GM23248 (cell line): ENCODE results near the gene HLA-A.

ENCODE experiments used
- EZH2 ChIP-seq: fragments of 200-600 bp; sonication (generic); IDR thresholded peaks from 2 replicates; pipeline ENCODE4 v1.6.1; 2018; ENCODE audit warnings: antibody characterized with exemption, mild to moderate bottlenecking; ENCODE audit not compliant: insufficient read depth, poor library complexity, severe bottlenecking
- EZH2phosphoT487 ChIP-seq: fragments of 200-600 bp; sonication (generic); IDR thresholded peaks from 2 replicates; pipeline ENCODE4 v1.6.1; 2018; ENCODE audit warnings: antibody characterized with exemption, moderate library complexity, mild to moderate bottlenecking, low read depth; ENCODE audit not compliant: insufficient read depth

GRCh38 chr6:29961966-29962365 lies 19.6 kb downstream of the HLA-A start:
- TF ChIP-seq EZH2 (no peak), EZH2phosphoT487 (no peak)
